Stimulated activated CD4-positive, alpha-beta T cell treated with anti-CD3 and anti-CD28 coated beads, TNF-alpha, amount 100 ng/mL, for 4 hours (primary cell): ENCODE data around the gene COL28A1.
"Not testable (repeated sequence)": the region's sequence is repeated elsewhere in the genome, so short reads cannot be mapped to it uniquely, and the experiment has no call there.

ENCODE experiments used
- DNase-seq, 3 experiments: peaks; one replicate each; pipeline ENCODE4 v3.0.0-alpha.2; 2020; ENCODE audit warnings: low read depth in 3 of 3

Gene COL28A1

DNA sequence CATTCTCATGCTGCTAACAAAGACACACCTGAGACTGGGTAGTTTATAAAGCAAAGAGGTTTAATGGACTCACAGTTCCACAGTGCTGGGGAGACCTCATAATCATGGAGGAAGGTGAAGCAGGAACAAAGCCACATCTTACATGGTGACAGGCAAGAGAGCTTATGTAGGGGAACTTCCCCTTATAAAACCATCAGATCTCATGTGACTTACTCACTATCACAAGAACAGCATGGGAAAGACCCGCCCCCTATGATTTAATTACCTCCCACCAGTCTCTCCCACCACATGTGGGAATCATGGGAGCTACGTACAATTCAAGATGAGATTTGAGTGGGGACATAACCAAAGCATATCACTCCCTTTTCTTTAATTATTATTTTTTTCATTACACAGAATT is 16.6 kb downstream of the COL28A1 start:
- no peak for DNase-seq

DNA sequence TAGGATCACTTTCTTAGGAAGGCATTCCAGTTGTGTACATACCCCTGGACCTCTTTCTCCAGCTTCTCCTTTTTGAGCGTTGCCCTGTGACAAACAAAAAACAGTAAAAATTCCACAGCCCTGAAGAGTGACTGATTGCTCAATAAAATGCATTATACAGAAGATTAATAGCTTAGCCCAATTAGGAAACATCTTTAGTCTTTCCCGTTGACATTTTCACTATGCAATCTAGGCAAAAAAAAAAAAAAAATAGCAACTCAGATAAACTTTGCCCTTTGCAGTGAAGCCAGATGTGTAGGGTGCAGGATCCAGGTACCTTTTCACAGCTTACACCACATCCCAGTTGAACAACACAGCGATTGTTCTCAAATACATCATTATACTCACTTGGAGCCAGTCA is 17.9 kb downstream of the COL28A1 start:
- DNase-seq, result no peak

DNA sequence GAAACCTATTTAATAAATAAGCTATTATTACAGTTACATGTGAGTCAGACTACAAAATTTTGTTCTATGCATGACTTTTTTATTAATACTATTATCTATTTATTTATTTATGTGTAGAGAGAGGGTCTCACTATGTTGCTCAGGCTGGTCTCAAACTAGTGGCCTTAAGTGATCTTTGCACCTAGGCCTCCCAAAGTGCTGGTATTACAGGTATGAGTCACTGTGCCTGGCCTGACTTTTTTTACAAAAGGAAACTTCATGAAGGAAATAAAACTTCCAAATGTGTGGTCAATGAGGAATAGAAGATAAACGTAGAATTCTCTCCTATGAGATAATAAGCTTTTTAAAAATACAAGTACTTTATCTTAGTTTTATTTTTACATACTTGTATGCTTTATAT is 19.0 kb downstream of the COL28A1 start:
- DNase-seq, result no peak

DNA sequence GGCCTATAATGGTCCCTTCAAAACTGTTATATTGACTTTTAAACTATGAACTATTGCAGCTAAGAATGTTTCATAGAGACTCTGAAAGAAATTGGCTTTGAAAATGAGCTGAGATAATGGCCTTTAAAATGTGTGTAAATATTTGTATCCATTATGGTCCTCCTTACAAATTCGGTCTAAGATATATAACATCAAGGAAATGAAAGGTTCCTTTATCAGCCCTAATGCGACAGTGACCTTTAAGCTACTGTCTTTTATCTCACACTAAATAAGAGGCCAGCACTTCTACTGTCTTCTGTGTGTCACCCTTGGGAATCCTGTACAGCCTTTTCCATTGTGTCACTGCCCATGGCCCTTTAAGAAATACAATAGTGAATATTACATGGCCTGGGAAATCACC is 19.5 kb downstream of the COL28A1 start:
- no peak for DNase-seq

DNA sequence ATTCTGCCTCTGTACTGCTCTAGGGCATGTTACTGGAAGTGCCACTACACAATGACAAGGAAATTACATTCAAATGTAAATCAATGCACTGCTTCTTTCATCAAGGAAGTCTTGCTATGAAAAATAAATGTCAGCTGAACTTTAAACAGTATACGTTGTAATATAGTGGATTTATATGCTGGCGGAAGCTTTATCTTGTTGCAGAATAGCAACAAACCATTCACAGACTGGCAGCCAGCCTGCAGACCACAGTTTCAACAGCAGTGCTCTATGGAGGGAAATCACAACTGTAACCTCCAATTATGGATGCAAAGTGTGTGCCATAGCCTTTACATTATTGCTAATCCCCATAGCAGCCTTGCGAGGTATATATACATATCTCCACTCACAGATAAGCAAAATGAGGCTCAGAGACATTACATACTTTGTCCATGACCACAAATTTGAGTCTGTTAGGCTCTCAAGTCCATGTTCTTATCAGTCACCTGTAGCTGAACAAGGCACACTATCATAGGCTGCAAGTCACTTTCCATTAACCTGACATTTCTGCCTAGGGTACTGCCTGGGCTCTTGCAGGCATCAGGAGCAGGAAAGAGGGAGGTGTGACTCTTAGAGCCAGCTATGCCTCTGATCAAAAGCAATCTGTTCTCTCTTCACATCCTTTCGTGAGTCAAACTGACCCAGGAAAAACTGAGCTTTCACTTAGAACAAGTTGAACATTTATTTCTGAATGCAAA is 22.6 kb downstream of the COL28A1 start:
- no peak for DNase-seq

DNA sequence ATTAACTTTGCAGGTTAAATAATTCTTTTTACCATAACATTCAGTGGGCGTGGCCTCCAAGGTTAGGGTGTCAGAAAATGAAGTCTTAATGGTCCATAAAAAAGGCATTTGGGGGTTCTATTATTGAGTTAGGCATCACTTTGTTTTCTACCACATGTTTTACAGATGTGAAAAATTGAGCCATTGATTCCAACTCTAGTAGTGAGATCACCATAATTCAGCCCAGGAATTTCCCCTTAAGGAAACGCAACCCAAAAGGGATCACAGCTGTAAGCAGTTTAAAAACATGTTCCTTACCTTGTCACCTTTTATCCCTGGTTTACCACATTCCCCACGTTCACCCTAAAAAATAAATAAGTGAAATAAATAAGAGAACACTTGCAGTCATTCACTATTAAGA is 24.9 kb downstream of the COL28A1 start:
- no peak for DNase-seq

DNA sequence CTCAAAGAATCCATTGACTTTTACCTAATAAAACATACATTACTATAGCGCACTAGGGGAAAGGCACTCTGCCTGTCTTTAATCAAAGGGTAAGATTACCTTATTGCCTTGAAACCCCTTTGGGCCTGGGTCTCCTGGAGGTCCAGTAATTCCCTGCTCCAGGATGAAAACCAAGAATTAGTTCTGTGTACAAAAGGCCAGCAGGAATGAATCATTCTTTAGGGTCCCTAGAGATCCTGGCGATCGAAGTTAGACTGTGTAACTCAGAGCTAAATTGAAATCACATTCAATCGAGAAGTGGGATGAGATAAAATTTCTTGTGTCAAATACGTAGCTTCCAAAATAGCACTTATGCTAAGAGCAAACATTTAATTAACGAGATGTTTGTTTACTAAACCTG is 29.8 kb downstream of the COL28A1 start:
- DNase-seq, result no peak

DNA sequence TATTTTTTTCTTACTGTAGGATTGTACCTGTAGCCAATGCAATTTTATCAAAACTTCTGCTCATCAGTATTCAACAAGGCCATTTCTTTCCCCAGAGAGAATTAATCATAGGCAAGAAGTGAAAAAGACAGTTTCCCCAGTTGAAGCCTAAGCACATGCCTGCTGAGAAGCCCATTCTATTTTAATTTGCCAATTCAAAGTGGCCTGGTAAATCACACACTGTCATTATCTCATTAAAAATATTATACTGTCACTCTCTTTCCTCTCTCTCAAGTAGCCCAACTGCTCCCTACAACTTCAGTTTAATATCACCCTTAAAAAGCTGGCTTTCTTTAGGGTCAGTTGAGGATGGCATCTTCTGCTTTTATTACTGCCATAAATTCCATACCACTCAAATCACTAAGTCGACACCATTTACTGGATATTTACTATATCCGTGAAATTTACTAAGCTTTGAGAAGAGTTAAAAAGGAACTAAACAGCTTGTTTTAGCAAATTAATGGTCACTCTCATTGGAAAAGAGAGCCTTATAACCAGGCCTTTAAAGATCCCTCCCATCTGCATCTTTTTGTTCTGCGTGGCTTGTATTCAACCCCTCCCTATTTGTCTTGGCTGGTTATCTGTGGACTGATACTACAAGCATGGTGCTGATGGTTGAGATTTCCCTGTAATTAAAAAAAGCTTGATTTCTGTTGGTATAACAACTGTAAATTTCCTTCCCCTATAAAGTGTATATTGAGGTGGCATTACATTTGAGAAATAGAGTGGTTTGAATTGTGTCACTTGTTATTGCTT is 30.6 kb downstream of the COL28A1 start:
- no peak for DNase-seq

DNA sequence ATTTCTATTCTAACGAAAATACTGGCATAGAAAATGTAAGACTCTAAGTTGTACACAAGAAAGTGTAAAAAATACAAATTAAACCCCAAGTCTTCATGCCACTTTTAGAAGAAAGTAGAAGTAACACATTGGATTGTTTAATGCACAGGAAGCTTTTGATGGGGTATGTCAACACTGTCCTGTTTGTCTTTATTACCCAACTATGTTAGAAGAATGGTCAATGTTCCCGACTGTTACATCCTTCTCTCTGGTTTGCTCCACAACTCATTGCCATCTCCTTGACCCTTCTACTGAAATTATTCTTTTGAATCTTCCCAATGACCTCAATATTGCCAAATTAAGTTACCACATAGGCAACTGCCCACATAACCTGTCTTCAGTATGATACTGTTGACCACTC is 35.8 kb downstream of the COL28A1 start:
- DNase-seq, result no peak

DNA sequence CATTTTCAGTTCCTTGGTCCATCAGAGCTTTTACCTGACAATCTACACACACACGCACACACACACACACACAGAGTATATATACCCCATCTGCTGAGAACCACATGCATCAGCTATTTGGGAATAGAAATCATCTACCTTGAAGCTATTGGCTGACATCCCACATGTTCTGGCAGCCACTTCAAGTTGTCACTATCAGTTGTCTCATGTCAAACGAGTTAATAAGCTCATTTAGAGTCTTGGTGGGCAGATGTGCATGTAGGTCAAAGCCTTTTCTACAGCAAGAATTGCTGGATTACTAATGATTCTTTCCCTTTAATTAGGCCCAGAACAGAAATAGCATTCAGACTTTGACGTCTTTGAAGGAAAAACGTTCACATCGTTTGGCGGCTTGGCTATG is 36.8 kb downstream of the COL28A1 start:
- no peak for DNase-seq

DNA sequence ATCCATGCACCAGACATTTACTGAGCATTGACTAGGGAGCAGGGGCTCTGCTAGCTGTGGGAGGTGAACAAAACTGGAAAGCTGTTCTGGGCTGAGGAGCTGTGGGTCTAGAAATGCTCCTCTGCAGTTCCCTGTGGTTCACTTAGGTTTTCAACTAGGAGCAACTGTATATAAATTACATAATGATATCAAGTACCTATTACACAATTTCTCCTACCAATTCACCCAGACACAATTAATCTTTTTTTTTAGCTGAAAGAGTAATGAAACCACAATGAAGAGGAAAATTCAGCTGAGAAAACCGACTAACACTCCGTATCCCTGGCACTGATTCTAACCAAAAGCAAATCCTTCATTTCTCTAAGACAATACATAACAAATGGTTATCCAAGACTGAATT is 39.4 kb downstream of the COL28A1 start:
- no peak for DNase-seq

DNA sequence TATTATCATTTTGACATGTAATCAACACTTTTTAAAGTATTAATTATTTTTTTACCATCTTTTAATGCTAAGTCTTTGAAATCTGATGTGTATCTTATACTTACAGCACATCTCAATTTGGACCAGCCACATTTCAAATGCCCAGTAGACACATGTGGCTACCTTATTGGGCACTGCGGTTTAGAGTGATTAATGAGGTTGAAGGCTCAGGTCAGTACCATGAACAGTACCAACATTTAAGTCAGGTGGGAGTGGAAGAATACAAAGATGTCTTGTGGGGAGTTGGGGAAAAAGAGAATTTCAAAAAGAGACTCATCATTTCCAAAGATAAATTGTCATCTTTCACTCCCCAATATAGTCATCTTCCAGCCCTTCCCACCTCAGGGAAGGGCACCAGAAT is 40.5 kb downstream of the COL28A1 start:
- no peak for DNase-seq

DNA sequence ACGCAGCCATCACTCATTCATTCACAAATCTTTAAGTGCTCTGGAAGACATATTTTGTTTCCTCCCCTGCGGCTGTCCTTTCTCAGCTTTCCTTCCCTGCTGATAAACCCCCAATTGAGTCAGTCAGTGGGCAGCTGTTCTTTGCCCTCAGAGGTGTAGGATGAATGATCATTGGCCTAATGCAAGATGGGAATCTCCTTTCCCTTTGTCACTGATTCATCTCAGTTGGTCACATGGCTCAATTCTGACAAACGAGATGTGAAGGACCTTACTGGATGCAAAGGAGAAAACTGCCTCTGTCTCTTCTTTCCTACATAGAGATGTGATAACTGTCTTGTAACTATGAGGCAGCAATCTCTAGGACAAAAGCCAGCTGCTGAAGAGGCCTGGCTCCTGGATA is 44.6 kb downstream of the COL28A1 start:
- DNase-seq, result no peak

DNA sequence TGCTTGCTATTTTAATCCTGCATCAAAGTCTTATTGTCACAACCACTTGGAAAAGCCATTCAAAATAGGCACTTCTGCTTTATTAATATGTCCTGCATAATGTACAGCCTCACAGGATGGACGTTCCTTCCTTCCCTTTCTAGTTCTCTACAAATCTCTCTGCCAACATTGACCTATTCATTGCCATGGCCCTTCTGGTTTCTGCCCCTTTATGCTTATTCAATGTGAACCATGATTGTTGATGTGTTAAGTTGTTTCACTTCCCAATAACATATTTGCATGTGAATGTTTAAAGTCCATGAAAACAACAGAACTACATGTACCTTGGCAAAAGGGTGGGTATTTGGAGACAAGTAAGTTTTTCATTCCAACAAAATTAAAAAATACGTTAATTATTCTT is 45.7 kb downstream of the COL28A1 start:
- no peak for DNase-seq

DNA sequence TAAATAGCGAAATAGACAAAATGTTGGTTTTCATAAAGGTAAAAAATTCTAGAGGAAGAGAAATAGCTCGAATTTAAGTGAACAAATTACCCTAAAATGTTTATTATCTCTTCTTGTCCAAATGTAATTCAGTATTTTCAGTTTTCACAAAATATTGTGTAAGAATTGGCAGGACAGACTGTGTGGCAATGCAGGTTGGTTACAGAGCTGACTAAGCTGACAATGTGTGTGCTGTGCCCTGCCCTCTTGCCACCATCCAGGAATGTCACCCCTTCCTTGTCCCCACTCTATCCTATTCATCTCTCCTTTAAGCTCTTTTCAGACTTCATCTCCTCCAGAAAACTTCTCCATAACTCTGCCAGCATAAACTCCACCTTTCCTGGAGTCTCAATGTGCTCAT is 46.1 kb downstream of the COL28A1 start:
- DNase-seq, result no peak

DNA sequence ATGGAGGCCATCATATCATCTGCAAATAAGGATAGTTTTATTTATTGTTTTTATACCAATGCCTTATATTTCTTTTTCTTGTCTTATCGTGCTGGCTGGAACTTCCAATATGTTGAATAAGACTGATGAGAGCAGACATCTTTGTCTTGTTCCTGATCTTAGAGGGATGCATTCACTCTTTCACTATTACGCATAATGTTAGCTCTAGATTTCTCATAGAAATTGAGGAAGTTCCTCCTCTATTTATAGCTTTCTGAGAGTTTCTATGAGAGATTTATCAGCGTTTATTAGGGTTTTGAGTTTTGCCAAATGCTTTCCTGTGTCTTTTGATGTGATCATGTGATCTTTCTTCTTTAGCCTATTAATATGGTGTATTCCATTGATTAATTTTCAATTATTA is 49.3 kb downstream of the COL28A1 start:
- no peak for DNase-seq

DNA sequence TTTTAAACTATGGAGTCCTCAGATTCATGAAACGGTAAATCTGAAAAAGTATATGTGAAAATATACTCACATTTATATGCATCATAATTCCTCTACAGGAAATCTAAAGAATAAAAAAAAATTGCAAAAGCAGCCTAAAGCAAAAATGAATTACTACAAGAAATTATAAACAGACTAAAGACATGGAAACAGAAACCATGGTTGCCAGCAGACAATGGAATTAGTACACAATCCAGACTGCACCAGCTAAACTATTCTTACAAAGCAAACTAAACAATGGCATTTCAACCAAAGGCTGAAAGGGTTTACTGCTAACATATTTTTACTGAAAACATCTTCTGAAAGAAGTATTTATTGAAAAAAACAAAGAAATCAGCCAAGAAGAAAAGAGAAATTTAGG is 51.6 kb downstream of the COL28A1 start:
- no peak for DNase-seq

DNA sequence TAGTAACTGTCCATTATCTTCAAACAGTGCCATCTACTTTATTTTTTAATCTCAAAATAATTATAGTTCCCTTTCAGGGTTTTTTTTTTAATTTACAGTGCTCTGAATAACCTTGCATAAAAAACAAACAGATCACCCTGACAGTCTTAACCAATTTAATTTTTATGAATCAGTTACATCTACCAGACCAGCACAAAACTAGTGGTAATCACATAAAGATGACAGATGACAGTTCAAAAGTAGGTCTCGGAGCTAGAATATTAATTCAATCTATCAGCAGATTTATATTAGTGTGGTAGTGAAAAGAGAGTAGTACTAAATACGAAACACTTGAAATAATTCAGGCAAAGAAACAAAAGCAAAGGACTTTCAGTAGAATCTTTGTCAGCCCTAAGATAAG is 53.9 kb downstream of the COL28A1 start:
- no peak for DNase-seq

DNA sequence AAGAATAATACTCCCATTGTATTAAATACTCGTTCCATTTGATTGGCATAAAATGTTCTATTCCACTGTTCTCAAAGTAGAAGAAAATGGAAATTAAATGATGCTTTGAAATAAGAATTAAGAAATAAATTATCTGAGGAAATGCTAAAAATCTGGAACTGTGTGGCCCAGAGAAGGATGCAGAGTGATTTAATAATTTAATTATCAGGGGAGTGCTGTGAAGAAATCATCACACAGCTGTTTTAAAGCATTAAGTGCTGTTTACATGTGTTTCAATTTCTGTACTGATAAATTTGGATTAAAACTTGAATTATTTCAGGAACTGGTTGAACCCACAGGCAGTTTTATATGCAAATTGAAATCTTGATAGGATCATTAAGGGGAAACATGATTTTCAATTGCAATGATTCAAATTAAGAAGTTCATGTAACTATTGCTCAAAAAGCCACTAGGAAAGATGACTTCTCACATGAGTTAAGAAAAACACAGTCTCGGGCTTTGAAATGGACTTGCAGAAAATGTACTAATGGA is 56.3 kb downstream of the COL28A1 start:
- no peak for DNase-seq

DNA sequence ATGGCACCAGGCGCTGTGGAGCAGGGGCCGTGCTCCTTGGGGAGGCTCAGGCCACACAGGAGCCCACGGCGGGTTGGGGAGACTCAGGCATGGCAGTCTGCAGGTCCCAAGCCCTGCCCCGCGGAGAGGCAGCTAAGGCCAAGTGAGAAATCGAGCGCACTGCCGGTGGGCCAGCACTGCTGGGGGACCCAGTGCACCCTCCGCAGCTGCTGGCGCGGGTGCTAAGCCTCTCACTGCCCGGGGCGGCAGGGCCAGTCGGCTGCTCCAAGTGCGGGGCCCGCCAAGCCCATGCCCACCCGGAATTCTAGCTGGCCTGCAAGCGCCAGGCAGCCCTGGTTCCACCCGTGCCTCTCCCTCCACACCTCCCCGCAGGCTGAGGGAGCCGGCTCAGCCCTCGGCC is 57.1 kb downstream of the COL28A1 start:
- DNase-seq, result no peak

DNA sequence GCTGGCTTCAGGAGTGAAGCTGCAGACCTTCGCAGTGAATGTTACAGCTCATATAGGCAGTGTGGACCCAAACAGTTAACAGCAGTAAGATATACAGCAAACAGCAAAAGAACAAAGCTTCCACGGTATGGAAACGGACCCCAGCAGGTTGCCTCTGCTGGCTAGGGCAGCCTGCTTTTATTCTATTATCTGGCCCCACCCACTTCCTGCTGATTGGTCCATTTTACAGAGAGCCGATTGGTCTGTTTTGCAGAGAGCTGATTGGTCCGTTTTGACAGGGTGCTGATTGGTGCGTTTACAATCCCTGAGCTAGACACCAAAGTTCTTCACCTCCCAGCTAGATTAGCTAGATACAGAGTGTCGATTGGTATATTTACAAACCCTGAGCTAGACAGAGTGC is 58.0 kb downstream of the COL28A1 start:
- not testable (repeated sequence) for DNase-seq

DNA sequence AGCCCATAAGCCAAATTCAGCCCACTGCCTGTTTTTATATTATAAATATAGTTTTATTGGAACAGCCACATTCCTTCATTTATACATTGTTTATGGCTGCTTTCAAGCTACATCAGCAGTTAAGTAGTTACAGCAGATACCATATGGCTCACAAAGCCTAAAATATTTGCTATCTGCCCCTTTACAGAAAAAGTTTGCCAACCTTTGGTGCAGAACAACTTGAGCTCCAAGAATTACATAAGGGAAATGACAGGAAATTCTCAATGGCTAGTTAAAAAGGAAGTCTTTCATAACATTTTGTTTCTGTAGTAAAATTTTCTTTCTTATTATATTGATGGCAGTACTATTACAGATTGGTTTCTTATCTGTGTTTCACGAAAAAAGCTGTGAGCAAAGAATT is 59.3 kb downstream of the COL28A1 start:
- no peak for DNase-seq

DNA sequence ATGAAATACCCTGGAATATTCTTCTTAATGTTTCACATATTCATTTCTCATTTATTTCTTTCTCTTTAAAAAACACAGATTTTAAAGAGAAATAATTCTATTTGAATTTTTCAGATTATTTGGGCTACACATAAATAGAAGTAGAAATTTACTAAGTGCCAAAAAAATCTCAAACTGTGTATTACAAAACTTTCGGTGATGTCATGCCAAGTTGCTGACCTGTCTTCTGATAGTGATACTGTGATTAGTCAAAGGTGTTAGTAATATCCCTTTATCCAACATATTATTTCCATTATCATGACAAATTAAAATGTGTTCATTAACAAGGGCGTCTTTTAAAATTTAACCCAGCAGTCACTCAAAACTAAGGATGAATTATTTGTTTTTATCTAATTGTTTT is 60.1 kb downstream of the COL28A1 start:
- DNase-seq, result no peak
